Hematopoietic multipotent progenitor cell (in vitro differentiated cells): Measurements from ENCODE around the gene PRIMA1. TPM values are rescaled to one million over a fixed set of nuclear protein-coding genes. Genes with fewer than 3 reads are reported as not detected.

ENCODE experiments used
- DNase-seq, 3 donors: peaks; one replicate each; pipeline ENCODE4 v3.0.0-alpha.2; 2011 to 2015; ENCODE audit warnings: low read depth in 2 of 3, low spot score in 2 of 3
- total RNA-seq: library from RNA; depleted of rRNA; stranded (reverse); fragments of >200 nt; gene quantifications from one replicate; pipeline ENCODE4 v1.2.3, GENCODE V29; 2012

The PRIMA1 gene
- total RNA-seq, 1 donor = not detected

DNA sequence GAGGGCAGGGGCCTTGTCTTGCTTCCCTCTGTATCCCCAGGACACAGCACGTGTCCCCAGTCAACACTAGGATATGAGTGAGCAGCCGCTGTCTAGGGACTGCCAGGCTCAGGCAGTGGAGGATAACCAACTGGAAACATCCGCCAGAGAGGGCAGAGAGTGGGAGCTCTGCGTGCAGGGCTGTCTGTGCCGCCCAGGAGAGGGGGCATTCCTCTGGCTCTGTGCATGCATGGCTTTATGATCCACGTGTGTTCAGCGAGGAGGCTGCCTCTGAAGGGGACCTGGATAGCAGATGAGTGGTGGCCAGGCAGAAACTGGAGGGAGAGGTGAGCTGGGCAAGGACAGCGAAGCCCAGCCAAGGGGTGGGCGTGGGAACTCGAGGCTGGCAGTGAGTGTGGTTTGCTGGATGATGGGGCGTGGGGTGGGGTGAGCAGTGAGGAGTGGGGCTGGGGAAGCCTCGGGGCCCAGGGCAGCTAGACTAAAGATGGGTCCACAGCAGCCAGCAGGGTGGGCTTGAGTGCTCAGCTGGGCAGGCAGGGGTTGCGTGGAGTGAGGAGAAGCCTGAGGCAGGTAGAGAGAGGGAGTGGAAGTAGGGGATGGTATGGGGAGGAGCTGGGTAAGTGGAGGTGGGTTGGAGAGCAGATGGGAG is 72.9 kb downstream of the PRIMA1 start:
- DNase-seq = no peak

DNA sequence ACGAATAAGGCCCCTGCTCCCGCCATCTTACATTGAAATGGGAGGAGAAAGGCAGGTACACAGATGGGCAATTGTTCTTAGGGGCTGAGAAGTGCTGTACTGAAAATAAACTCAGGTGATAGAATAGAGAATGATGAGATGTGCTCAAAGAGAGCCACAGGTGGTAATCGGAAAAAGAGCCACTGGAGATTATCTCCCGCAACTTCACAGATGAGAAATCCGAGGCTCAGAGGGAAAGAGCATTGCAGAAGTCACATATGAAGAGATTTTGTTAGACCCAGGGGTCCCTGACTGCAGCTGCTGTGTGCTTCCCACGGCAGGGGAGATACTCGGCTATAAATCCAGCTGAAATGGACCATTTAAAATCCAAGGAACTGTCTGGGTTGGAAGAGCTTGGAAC is 73.7 kb downstream of the PRIMA1 start:
- DNase-seq = no peak

DNA sequence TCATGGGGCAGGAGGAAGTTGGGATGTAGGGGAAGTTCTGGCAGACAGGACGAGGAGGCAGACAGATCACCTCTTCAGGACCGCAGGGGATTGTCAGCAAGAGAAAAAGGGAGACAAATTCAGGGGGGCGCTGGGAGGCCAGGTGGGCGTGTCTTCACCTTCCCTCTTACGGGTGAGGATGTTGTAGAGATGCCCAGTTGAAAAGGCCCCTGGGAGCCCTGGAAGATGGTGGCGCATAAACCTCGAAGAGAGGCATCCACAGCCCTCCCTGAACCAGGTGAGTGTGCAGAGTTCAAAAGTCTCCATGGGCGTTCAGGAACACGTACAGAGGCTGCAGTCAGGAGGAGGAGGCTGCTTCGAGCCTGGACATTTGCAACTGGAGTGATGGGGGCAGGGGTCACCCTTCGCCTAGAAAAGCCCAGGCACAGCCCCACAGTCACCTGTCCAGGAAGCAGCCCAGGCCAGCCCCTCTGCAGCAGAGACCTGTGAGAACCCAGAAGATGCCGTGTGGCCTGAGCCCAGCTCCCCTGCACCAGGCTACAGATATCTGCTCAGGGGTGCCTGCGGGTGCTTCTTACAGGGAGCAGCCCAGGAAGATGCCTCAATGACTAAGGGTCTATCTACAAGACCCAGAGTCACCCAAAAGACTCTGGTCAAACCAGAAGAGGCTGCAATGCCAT is 74.4 kb downstream of the PRIMA1 start:
- no peak for DNase-seq

DNA sequence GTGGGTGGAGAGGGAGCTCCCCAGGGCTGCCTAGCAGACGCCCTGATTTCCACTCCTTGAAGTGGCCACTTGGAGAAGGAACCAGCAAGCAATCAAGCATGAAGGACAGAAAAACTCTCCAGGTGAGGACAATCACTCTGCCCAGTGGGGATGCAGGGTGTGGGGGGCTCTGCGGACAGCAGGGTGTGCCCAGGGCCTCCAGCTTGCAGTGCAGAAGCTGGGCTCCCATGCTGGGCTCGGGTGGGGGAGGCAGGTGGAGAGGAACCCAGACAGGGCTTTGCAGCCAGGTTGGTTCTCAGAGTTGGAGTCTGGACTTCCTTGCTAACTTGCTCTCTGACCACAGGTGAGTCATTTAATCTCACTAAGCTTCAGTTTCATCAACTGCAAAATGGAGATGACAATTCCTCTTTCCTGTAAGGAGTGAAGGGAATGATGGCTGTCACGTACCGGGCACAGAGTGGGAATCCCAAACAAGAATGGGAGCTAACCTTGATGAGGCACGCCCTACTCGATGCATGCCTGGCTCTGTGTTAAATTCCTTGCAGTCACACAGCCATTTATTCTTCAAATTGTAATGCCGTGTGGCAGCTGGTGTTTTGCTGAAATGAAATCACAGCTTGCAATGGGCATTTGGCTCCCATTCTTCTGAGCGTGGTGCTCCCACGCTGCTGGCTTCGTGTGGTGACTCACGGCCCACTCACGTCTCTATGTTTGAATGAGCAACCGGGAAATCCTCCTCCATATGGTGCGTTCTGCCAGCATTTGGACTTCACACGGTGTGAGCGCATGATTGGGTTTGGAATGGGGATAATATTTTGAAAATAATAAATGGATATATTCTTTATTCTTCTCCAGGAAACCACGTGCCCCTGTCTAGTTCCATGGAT is 75.2 kb downstream of the PRIMA1 start:
- no peak for DNase-seq

DNA sequence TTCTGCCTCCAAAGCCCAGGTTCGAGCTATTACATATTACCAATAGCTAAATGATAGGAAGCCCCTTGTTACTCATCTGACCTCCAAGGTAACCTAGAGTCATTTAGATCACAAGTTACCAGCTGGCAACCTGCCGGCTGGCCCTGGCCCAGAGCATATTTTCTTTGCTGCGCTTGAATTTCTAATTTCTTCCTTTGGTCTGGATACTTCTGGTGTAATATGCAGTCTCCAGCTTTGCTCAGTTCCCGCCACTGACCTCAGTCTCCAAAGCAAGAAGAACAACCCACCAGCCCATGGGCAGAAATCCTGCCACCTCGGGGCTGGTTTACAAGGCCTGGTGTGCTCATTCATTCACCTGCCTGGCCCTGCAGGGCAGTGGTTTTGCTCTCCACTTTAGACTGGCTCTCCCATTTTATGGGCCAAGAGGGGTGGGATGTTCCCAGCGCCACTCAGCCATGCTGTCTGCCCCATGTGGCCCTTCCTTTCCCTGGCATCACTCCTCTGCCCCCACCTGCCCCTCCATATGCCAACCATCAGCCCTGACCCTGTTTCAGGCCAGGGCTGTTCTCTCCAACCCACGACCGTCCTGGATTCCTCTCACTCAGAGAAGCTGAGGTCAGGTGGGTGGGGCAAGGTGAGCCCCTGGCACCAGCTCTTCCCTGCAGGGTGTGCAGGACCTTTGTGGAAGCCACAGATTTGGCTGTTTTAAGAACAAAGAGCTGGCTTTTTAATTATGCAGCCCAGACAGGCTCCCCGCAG is 76.0 kb downstream of the PRIMA1 start:
- DNase-seq = no peak

- DNase-seq = no peak
These were observed 79.0 kb downstream of the PRIMA1 start for GRCh38 chr14:93709249-93709648.

- DNase-seq = no peak
These were observed 79.5 kb downstream of the PRIMA1 start for GRCh38 chr14:93708800-93709199.

- no peak for DNase-seq
These were observed 80.0 kb downstream of the PRIMA1 start for GRCh38 chr14:93708311-93708734.

GRCh38 chr14:93707475-93707874 is 80.8 kb downstream of the PRIMA1 start:
- no peak for DNase-seq

DNA sequence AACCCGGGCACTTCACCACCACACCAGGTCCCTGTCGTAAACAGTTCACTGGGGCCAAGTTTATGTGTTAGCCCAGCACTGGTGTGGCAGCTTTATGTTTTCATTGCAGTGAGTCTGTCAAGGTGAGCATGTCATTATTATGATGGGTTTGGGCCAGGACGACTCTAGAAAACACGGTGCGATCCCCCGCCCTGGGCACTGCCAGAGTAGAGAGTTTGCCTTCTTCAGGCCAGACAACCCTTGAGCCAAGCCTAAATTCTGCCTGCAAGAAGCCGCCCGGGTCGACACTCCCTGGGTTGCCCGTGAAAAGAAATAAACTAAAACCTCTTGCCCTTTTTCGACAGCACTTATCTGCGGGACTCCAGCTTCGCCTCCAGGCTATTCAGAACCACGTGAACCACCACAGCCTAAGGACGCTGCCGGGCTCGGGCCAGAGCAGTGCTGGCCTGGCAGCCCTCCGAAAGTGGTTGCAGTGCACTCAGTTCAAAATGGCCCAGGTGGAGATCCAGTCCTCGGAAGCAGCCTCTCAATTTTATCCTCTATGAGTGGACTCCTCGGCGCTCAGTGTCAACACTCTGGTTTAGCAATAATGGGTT is 81.8 kb downstream of the PRIMA1 start:
- DNase-seq = no peak

DNA sequence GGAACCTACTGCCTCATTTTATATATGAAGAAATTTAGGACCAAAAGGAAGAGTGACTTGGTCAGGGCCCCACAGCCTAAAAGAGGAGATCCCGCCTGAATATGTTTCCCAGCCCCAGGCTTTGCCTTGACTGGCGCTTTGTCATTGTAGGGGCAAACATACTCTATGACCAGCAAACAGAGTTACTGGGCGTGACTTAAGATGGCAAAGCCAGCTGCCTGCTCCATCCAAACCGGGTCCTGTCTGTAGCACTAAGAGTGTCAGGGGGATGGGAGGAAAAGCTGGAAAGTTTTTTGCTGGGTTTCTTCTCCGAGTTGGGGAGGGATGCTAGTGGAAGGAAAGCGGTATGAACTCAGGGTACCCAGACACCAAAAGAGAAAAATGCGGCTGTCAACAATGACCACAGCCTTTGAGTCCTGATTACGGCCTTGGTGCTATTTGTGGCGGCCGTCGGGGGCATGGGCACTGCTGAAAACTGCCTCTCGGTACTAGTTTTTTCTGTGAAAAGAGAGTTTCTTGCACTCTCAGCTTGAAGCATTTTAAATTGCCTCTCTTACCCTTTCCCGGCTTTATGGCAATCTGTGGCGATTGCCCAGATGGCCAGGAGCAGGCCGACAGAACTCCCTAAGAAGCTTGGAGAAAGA is 82.7 kb downstream of the PRIMA1 start:
- no peak for DNase-seq

DNA sequence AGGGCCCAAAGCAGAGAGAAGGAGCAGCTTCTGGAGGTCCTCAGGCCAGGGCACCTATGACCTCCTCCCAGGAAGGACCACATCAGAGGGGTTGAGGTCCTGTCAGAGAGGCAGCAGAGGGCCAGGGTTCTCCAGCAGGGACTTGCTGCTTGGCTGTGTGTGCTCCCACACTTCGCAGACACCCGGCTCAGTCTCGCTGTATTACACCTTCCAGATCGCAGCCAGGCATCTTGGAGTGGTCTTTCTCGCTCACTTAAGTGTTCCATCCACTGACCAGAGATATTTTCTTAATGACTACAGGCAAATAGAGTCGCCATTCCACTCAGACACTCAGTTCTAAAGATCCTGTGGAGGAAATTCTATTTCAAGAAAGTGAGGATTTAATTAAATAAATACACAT is 84.3 kb downstream of the PRIMA1 start:
- no peak for DNase-seq

DNA sequence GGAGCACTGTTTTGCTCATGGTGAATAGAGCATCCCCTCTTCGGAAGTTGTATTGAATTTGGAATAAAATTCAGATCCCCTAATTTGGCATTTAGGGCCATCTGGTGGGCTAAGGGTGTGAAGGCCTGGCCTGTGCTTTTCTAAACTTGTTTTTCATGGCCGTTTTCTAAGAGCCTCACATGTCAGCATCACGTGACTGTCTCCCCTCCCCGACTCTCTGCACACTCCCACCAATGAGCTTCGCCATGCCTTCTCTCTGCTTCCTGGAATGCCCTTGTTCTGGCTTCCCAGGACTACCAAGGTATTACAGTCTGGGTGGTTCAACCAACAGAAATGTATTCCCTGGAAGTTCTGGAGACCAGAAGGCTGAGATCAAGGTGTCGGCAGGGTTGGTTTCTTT is 85.3 kb downstream of the PRIMA1 start:
- no peak for DNase-seq

GRCh38 chr14:93701562-93701961 is 86.7 kb downstream of the PRIMA1 start:
- DNase-seq = no peak

GRCh38 chr14:93700928-93701327 is 87.4 kb downstream of the PRIMA1 start:
- no peak for DNase-seq

DNA sequence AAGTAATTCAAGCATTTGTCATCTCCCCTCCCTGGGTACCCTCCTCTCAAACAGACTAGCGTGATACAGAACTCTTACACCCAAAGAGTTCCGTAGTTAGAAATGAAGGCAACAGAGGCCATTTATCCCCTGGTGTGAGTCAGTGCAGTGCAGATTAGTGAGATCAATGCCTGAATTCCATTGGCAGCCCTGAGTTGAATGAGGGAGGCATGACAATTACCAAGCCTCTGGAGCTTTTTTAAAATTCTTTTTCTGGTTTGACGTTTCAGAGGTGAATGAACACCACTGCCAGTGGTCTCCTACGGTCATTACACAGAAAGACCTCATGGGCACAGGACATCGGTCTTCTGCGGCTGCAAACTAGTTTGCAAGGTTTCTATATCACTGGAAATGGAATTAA is 94.4 kb downstream of the PRIMA1 start:
- DNase-seq = no peak

DNA sequence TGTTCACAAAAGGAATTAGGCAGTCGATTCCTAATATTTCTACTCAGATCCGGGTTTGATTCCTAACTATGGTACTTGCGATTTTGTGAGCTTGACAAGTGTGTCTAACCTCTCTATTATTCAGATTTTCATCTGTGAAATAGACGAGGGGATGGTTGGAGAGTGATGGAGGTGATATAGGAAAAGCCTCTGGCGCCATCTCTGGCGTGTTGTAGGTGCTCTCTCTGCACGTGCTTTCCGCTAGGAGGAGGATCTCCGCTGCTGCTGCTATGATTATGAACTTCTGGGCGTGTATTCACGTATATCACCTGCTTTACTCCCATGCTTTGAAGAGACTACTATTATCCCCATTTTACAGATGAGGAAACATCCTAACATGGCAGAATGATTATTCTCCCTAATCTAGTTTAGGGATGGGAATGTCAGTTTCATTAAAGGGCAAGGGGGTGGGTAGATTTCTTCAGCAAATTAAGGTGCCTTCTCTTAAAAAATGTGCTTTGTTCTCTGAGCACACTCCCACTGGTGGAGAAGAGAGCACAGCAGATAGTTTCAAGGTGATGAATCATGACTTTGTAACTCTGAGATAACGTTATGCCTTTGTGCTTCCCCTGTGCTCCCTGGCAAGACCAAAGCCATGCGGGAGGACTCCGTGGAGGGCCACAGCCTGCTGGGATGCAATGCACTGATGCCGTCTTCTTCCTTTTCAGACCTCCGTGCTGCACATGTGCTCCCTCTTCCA is 97.1 kb downstream of the PRIMA1 start:
- no peak for DNase-seq

- DNase-seq = no peak
These were observed 98.1 kb downstream of the PRIMA1 start for GRCh38 chr14:93690146-93690545.

- DNase-seq = no peak
These were observed 99.5 kb downstream of the PRIMA1 start for GRCh38 chr14:93688820-93689219.
